HL-60 (cell line): ENCODE results near the gene CHD1.

Experiments
- DNase-seq, 2 experiments: peaks; one replicate each; pipeline ENCODE4 v3.0.0-alpha.2; 2010 to 2020; ENCODE audit warnings: low read depth in 1 of 2, low spot score in 1 of 2
- H3K27ac ChIP-seq: fragments of 250-450 bp; sonication (Bioruptor Pico); replicated peaks from 2 replicates; pipeline ENCODE4 v1.5.1; 2020; ENCODE audit warnings: mild to moderate bottlenecking, moderate library complexity
- H3K27me3 ChIP-seq: fragments of 250-450 bp; sonication (Bioruptor Pico); 2 replicates; pipeline ENCODE4 v1.5.1; 2021; ENCODE audit warnings: mild to moderate bottlenecking, moderate library complexity; ENCODE audit not compliant: insufficient read depth, poor library complexity, severe bottlenecking
- H3K4me3 ChIP-seq: replicated peaks from 2 replicates; pipeline ENCODE4 v1.5.1; 2011; ENCODE audit warnings: mild to moderate bottlenecking, control low read depth, low read length; ENCODE audit not compliant: insufficient read depth
- GABPA ChIP-seq: IDR thresholded peaks from 2 replicates; pipeline ENCODE4 v1.6.1; 2012; ENCODE audit warnings: low read depth
- POLR2AphosphoS5 ChIP-seq: IDR thresholded peaks from 2 replicates; pipeline ENCODE4 v1.6.1; 2012; ENCODE audit warnings: low read depth
- SPI1 ChIP-seq: IDR thresholded peaks from 2 replicates; pipeline ENCODE4 v1.6.1; 2012; ENCODE audit warnings: low read depth, mild to moderate bottlenecking, borderline replicate concordance
- TF ChIP-seq, protein P1 (sequence below): IDR thresholded peaks from 2 replicates; pipeline ENCODE4 v1.6.1; 2012; ENCODE audit warnings: low read depth; ENCODE audit not compliant: insufficient replicate concordance
- TF ChIP-seq, protein P2 (sequence below): IDR thresholded peaks from one replicate; pipeline ENCODE4 v1.5.1; 2011; ENCODE audit warnings: low read length, control low read depth, inconsistent platforms; ENCODE audit not compliant: insufficient read depth

CHD1 gene

DNA sequence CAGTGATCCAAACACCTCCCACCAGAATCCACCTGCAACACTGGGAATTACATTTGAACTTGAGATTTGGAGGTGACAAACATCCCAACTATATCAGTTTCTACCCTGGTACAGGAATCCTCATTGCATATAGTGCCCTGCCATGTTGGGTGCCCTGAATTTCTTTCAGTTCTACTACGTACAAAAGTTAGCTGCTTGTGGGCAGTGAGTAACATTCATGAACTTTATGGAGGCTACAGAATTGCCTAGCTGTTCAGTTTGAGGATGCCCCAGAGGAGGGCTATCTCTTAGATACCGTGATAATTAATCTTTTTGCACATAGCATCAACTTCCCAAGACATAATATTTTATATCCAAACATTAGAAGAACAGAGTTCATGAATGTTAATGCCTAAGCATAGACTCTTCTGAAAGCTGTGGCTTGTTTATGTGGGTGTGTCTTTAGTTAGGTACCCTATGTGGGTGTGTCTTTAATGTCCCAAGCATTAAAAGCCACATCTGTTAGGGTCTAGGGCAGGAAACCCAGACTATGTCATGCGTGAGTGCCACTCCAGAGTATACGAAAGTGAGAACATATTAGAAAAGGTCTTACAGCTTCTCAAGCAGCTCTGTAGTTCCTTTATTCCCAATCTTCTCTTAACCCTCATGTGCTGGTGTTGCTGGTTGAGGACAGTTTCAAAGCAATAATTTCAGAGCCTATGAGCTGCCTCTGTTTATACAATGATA, 47.0 kb upstream of the CHD1 start:
- no peak overlapping the region for H3K27ac ChIP-seq
- no peak for DNase-seq
- TF ChIP-seq, protein P1, sequence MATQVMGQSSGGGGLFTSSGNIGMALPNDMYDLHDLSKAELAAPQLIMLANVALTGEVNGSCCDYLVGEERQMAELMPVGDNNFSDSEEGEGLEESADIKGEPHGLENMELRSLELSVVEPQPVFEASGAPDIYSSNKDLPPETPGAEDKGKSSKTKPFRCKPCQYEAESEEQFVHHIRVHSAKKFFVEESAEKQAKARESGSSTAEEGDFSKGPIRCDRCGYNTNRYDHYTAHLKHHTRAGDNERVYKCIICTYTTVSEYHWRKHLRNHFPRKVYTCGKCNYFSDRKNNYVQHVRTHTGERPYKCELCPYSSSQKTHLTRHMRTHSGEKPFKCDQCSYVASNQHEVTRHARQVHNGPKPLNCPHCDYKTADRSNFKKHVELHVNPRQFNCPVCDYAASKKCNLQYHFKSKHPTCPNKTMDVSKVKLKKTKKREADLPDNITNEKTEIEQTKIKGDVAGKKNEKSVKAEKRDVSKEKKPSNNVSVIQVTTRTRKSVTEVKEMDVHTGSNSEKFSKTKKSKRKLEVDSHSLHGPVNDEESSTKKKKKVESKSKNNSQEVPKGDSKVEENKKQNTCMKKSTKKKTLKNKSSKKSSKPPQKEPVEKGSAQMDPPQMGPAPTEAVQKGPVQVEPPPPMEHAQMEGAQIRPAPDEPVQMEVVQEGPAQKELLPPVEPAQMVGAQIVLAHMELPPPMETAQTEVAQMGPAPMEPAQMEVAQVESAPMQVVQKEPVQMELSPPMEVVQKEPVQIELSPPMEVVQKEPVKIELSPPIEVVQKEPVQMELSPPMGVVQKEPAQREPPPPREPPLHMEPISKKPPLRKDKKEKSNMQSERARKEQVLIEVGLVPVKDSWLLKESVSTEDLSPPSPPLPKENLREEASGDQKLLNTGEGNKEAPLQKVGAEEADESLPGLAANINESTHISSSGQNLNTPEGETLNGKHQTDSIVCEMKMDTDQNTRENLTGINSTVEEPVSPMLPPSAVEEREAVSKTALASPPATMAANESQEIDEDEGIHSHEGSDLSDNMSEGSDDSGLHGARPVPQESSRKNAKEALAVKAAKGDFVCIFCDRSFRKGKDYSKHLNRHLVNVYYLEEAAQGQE = no peak
- TF ChIP-seq SPI1 = no peak
- no peak for TF ChIP-seq GABPA
- TF ChIP-seq, protein P2, sequence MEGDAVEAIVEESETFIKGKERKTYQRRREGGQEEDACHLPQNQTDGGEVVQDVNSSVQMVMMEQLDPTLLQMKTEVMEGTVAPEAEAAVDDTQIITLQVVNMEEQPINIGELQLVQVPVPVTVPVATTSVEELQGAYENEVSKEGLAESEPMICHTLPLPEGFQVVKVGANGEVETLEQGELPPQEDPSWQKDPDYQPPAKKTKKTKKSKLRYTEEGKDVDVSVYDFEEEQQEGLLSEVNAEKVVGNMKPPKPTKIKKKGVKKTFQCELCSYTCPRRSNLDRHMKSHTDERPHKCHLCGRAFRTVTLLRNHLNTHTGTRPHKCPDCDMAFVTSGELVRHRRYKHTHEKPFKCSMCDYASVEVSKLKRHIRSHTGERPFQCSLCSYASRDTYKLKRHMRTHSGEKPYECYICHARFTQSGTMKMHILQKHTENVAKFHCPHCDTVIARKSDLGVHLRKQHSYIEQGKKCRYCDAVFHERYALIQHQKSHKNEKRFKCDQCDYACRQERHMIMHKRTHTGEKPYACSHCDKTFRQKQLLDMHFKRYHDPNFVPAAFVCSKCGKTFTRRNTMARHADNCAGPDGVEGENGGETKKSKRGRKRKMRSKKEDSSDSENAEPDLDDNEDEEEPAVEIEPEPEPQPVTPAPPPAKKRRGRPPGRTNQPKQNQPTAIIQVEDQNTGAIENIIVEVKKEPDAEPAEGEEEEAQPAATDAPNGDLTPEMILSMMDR = no peak
- TF ChIP-seq POLR2AphosphoS5 = no peak
- no peak overlapping the region for H3K4me3 ChIP-seq
- no peaks in the 10 kb centered on the region for H3K27me3 ChIP-seq

DNA sequence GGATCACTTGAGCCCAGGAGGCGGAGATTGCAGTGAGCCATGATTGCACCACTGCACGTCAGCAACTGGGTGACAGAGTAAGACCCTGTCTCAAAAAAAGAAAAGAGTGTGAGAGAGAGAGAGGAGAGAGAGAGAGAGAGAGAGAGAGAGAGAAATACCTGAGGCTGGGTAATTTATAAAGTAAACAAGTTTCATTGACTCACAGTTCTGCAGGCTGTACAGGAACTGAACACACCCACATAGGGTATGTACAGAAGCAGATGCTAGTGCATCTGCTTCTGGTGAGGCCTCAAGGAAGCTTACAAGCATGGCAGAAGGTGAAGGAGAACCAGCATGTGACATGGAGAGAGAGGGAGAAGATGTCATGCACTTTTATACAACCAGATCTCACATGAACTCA, 46.4 kb upstream of the CHD1 start:
- Histone ChIP-seq H3K27ac (no peak overlapping the region), H3K4me3 (no peak overlapping the region), H3K27me3 (no peaks in the 10 kb centered on the region)
- DNase-seq = no peak
- TF ChIP-seq, protein P1 = no peak

- Histone ChIP-seq H3K27ac (no peak overlapping the region), H3K4me3 (no peak overlapping the region), H3K27me3 (no peaks in the 10 kb centered on the region)
- no peak for DNase-seq
- TF ChIP-seq, protein P1 = no peak
- TF ChIP-seq SPI1 (no peak), POLR2AphosphoS5 (no peak), GABPA (no peak)
- TF ChIP-seq, protein P2 = no peak
These were observed 40.6 kb upstream of the CHD1 start for GRCh38 chr5:98969400-98969799.
